Gastrocnemius medialis (tissue), 4 donors: Measurements from ENCODE around the gene PIH1D1.

Experiments
- POLR2A ChIP-seq, 2 donors: fragments of 450-650 bp; IDR thresholded peaks; one replicate each; pipeline ENCODE4 v1.6.1; 2017; ENCODE audit warnings: antibody characterized with exemption in 2 of 2, mild to moderate bottlenecking in 2 of 2, moderate library complexity in 2 of 2
- TF ChIP-seq, protein P1 (sequence below), 5 experiments: fragments of 450-650 bp in 3 of 5; fragments of 200-600 bp in 2 of 5; sonication (generic) in 2 of 5; IDR thresholded peaks in 4 of 5; conservative IDR thresholded peaks in 1 of 5; 1 replicate in 4 of 5; 2 replicates in 1 of 5; pipeline ENCODE4 v1.5.1; 2016 to 2019; ENCODE audit warnings: antibody characterized with exemption in 5 of 5, mild to moderate bottlenecking in 3 of 5, moderate library complexity in 3 of 5

GRCh38 chr19:49419173-49419572 is 32.4 kb downstream of the PIH1D1 start:
- TF ChIP-seq, protein P1, sequence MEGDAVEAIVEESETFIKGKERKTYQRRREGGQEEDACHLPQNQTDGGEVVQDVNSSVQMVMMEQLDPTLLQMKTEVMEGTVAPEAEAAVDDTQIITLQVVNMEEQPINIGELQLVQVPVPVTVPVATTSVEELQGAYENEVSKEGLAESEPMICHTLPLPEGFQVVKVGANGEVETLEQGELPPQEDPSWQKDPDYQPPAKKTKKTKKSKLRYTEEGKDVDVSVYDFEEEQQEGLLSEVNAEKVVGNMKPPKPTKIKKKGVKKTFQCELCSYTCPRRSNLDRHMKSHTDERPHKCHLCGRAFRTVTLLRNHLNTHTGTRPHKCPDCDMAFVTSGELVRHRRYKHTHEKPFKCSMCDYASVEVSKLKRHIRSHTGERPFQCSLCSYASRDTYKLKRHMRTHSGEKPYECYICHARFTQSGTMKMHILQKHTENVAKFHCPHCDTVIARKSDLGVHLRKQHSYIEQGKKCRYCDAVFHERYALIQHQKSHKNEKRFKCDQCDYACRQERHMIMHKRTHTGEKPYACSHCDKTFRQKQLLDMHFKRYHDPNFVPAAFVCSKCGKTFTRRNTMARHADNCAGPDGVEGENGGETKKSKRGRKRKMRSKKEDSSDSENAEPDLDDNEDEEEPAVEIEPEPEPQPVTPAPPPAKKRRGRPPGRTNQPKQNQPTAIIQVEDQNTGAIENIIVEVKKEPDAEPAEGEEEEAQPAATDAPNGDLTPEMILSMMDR (IDR thresholded peaks at IDR 0.05 in 4 of 5, conservative IDR thresholded peaks at IDR 0.05 in 1 of 5) = no peak
- TF ChIP-seq POLR2A (IDR thresholded peaks at IDR 0.05) = no peak
